NOMO-1 treated with DMSO at 0.1 percent for 48 hours (cell line): ENCODE data around the gene ARHGEF38.
"Not testable (repeated sequence)": the region's sequence is repeated elsewhere in the genome, so short reads cannot be mapped to it uniquely, and the experiment has no call there.

Experiments
- DNase-seq: peaks from one replicate; lab custom pipeline; 2025; ENCODE audit not compliant: unreplicated experiment; lab: John Stamatoyannopoulos, UW

Gene ARHGEF38

GRCh38 chr4:105650190-105650589, 97.8 kb downstream of the ARHGEF38 start:
- no peak for DNase-seq

GRCh38 chr4:105651884-105652283, 99.5 kb downstream of the ARHGEF38 start:
- DNase-seq: no peak

- no peak for DNase-seq
Measured at GRCh38 chr4:105652286-105652888, 100.0 kb downstream of the ARHGEF38 start.

- no peak for DNase-seq
Measured at GRCh38 chr4:105657117-105657765, 104.8 kb downstream of the ARHGEF38 start.

GRCh38 chr4:105659190-105659589, 106.8 kb downstream of the ARHGEF38 start:
- DNase-seq: no peak

- no peak for DNase-seq
Measured at GRCh38 chr4:105661028-105661427, 108.6 kb downstream of the ARHGEF38 start.

- no peak for DNase-seq
Measured at GRCh38 chr4:105662935-105663675, 110.7 kb downstream of the ARHGEF38 start.

- peak; percentile 56 for DNase-seq
Measured at GRCh38 chr4:105666693-105667092, 114.3 kb downstream of the ARHGEF38 start.

GRCh38 chr4:105670684-105671083, 118.3 kb downstream of the ARHGEF38 start:
- DNase-seq: no peak

GRCh38 chr4:105671301-105671700, 118.9 kb downstream of the ARHGEF38 start:
- no peak for DNase-seq

- DNase-seq: no peak
Measured at GRCh38 chr4:105674011-105674410, 121.6 kb downstream of the ARHGEF38 start.

GRCh38 chr4:105677709-105678108, 125.3 kb downstream of the ARHGEF38 start:
- no peak for DNase-seq

GRCh38 chr4:105679186-105679585, 126.8 kb downstream of the ARHGEF38 start:
- no peak for DNase-seq

- no peak for DNase-seq
Measured at GRCh38 chr4:105683038-105683437, 130.6 kb downstream of the ARHGEF38 start.

GRCh38 chr4:105686571-105686970, 134.2 kb downstream of the ARHGEF38 start:
- DNase-seq: no peak

GRCh38 chr4:105694812-105695211, 142.4 kb downstream of the ARHGEF38 start:
- not testable (repeated sequence) for DNase-seq

- DNase-seq: not testable (repeated sequence)
Measured at GRCh38 chr4:105695832-105696231, 143.4 kb downstream of the ARHGEF38 start.

- DNase-seq: no peak
Measured at GRCh38 chr4:105698607-105699006, 146.2 kb downstream of the ARHGEF38 start.

GRCh38 chr4:105707782-105708180, 155.4 kb downstream of the ARHGEF38 start:
- no peak for DNase-seq

- DNase-seq: peak; percentile 88
Measured at GRCh38 chr4:105708181-105709080, 156.0 kb downstream of the ARHGEF38 start, which contains the start of the genes GSTCD and INTS12. GSTCD (plus strand) TSS chr4:105708784; CDS start chr4:105717614, 8,830 bp downstream. INTS12 (minus strand) TSS chr4:105708689; CDS start chr4:105700005, 8,684 bp downstream.

GRCh38 chr4:105709081-105709450, 156.6 kb downstream of the ARHGEF38 start:
- peak; percentile 39 for DNase-seq
